Activated T-cell treated with anti-CD3 and anti-CD28 coated beads, Interleukin-2, amount 50 U/mL, for 72 hours (primary cell): ENCODE data around the gene TMC6. TPM values are rescaled to one million over a fixed set of nuclear protein-coding genes. Genes with fewer than 3 reads are reported as not detected.
"Not testable (repeated sequence)": the region's sequence is repeated elsewhere in the genome, so short reads cannot be mapped to it uniquely, and the experiment has no call there.

Source experiments
- ATAC-seq, 2 donors: fragments of 150-1000 bp; cut with Tn5 transposase; replicated peaks in 1 of 2; 2 replicates each; pipeline ENCODE4 v1.10.0; 2021; ENCODE audit warnings: moderate library complexity in 2 of 2, mild to moderate bottlenecking in 1 of 2
- DNase-seq, 2 donors: peaks; one replicate each; pipeline ENCODE4 v3.0.0; 2021 to 2022; ENCODE audit warnings: mixed read lengths in 1 of 2
- H3K27ac Mint-ChIP-seq: one replicate; pipeline ENCODE4 v1.8.0; 2022; ENCODE audit warnings: mild to moderate bottlenecking, moderate library complexity, mixed read lengths
- H3K27me3 Mint-ChIP-seq: one replicate; pipeline ENCODE4 v1.8.0; 2022; ENCODE audit warnings: low read depth, mixed read lengths
- H3K36me3 Mint-ChIP-seq, 2 donors: one replicate each; pipeline ENCODE4 v1.8.0; 2022; ENCODE audit warnings: mixed read lengths in 2 of 2, mild to moderate bottlenecking in 1 of 2; ENCODE audit not compliant: insufficient read depth in 2 of 2
- H3K4me1 Mint-ChIP-seq: one replicate; pipeline ENCODE4 v1.8.0; 2022; ENCODE audit warnings: low read depth, mixed read lengths
- H3K4me3 Mint-ChIP-seq, 2 donors: one replicate each; pipeline ENCODE4 v1.8.0; 2022; ENCODE audit warnings: mild to moderate bottlenecking in 2 of 2, mixed read lengths in 2 of 2, moderate library complexity in 2 of 2
- H3K9me3 Mint-ChIP-seq, 2 donors: one replicate each; pipeline ENCODE4 v1.8.0; 2022; ENCODE audit warnings: mixed read lengths in 2 of 2
- total RNA-seq, 2 donors: library from RNA; stranded (reverse); gene quantifications; one replicate each; pipeline ENCODE4 v1.2.3, GENCODE V29; 2022

TMC6 gene
- total RNA-seq, 2 donors from 2014 or later: 129 to 137 TPM

- ATAC-seq (no peak), DNase-seq (no peak)
- H3K27me3 Mint-ChIP-seq: no peaks in the 10 kb centered on the region
- H3K9me3 Mint-ChIP-seq: no peaks in the 10 kb centered on the region
- no peak overlapping the region for H3K4me3 Mint-ChIP-seq
- H3K27ac Mint-ChIP-seq: no peak overlapping the region
- H3K4me1 Mint-ChIP-seq: no peaks in the 10 kb centered on the region
- peaks cover 15 to 23% of the 10 kb centered on the region in 2 donors for H3K36me3 Mint-ChIP-seq
These were observed 33.5 kb downstream of the TMC6 start for GRCh38 chr17:78095035-78095434.

GRCh38 chr17:78092794-78093324, 35.7 kb downstream of the TMC6 start:
- no peak for ATAC-seq
- Mint-ChIP-seq H3K4me1 (peaks cover 6% of the 10 kb centered on the region), H3K9me3 (no peaks in the 10 kb centered on the region), H3K27ac (no peak overlapping the region), H3K36me3 (peaks cover 7 to 13% of the 10 kb centered on the region in 2 donors), H3K4me3 (no peak overlapping the region), H3K27me3 (no peaks in the 10 kb centered on the region)
- no peak for DNase-seq

DNA sequence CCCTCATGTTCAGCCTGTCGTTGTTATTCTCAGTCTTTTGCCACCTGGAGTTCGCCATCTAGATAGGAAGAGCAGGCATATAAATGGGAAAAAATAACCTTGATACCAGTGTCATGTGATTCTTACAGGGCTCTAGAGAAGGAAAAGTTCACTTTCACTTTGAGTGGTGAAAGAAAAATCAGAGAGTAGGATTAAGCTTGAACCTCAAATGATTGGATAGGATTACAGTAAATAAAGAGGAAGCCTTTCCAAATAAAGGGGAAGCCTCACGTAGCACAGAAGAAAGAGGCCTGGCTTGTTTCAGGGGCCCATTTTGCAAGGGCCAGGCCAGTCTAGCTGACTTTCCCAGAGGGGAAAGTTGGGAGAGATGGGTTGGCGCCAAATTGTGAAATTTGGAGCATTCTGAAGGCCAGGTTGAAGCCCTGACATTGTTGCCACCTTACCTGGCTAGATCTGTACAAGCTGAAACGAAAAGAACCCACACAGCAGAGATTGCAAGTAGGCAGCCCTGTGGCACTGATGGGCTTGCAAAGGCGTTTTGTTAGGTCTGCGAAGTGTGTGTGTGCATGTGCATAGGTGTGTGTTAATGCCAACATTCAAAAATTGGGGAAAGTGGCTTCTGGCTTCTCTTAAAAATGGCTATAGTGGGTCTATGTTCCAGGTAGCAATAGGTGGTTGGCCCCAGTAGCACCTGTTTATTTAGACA, 38.8 kb downstream of the TMC6 start:
- Mint-ChIP-seq H3K27ac (no peak overlapping the region), H3K4me1 (peaks cover 6% of the 10 kb centered on the region), H3K27me3 (no peaks in the 10 kb centered on the region), H3K4me3 (no peak overlapping the region), H3K36me3 (peaks cover 6 to 16% of the 10 kb centered on the region in 2 donors), H3K9me3 (no peaks in the 10 kb centered on the region)
- no peak for ATAC-seq
- DNase-seq: no peak

DNA sequence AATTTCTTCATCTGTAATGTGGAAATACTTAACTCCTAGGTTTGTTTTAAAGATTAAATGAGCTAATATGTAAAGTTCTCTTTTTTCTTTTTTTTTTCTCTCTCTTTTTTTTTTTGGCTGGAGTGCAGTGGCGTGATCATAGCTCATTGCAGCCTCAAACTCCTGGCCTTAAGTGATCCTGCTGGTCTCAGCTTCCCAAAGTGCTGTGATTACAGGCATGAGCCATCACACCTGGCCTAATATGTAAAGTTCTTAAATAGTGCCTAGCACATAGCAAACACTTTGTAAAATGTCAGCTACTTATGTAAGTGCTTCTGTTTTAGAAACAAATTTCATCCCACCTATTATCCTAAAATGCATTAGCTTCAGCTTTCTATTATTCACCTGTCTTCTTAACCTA, 40.0 kb downstream of the TMC6 start:
- no peaks in the 10 kb centered on the region for H3K27me3 Mint-ChIP-seq
- peaks cover 6 to 13% of the 10 kb centered on the region in 2 donors for H3K36me3 Mint-ChIP-seq
- ATAC-seq: no peak
- no peak for DNase-seq
- no peak overlapping the region for H3K4me3 Mint-ChIP-seq
- H3K4me1 Mint-ChIP-seq: peaks cover 6% of the 10 kb centered on the region
- peak overlapping the region; percentile 7 for H3K27ac Mint-ChIP-seq
- H3K9me3 Mint-ChIP-seq: no peaks in the 10 kb centered on the region

- H3K9me3 Mint-ChIP-seq: no peaks in the 10 kb centered on the region
- no peak overlapping the region for H3K4me3 Mint-ChIP-seq
- H3K27me3 Mint-ChIP-seq: no peaks in the 10 kb centered on the region
- H3K36me3 Mint-ChIP-seq: peaks cover 3 to 11% of the 10 kb centered on the region in 2 donors
- H3K4me1 Mint-ChIP-seq: peaks cover 6% of the 10 kb centered on the region
- no peak for DNase-seq
- no peak overlapping the region for H3K27ac Mint-ChIP-seq
- ATAC-seq: no peak
These were observed 41.8 kb downstream of the TMC6 start for GRCh38 chr17:78086740-78087139.

DNA sequence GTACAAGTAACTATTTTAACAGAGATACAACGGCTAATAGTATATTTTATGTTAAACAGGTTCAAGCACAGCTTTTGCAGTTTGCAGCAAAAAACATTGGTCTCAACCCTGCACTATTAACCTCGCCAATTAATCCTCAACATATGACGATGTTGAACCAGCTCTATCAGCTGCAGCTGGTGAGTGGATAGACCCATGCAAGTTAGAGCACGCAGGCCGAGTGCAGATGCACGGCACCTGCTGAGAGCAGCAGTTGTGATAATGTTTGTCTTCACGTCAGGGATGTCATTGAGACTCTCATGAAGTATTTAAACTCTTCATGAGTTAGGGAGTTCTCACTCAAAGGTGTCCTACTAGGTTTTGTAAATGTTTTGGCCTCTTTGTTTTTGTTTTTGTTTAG, 45.6 kb downstream of the TMC6 start:
- DNase-seq: no peak
- no peak for ATAC-seq
- H3K27ac Mint-ChIP-seq: no peak overlapping the region
- peaks cover 0 to 9% of the 10 kb centered on the region in 2 donors for H3K36me3 Mint-ChIP-seq
- no peak overlapping the region for H3K4me3 Mint-ChIP-seq
- no peaks in the 10 kb centered on the region for H3K4me1 Mint-ChIP-seq
- no peaks in the 10 kb centered on the region for H3K27me3 Mint-ChIP-seq
- H3K9me3 Mint-ChIP-seq: no peaks in the 10 kb centered on the region

DNA sequence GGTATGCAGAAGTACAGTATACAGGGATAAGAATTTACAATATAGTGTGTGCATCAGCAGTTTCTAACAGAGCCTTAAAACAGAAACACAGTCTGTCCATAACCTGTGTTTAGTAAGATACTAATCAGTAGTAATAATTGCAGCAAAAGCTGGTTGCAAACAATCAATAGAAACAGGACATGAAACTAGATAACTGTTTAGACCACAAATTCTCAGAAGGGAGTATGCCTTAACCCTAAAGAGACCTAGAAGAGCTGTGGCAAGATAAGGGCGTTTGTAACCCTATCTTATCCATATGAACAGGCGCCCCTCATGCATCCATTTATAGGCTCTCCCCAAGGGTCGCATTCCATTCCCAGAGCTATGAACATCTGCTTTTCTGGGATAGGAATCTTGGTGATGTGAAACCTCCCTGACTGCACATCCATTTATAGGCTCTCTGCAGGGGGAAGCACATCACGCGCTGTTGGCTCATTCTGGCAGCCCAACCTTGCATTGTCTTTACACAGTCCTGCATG, 46.1 kb downstream of the TMC6 start:
- not testable (repeated sequence) for DNase-seq, ATAC-seq, H3K4me1 Mint-ChIP-seq, H3K36me3 Mint-ChIP-seq, H3K27me3 Mint-ChIP-seq, H3K4me3 Mint-ChIP-seq, H3K9me3 Mint-ChIP-seq
- peak overlapping the region; percentile 27 for H3K27ac Mint-ChIP-seq

- DNase-seq: no peak
- Mint-ChIP-seq H3K36me3 (peaks cover 2 to 10% of the 10 kb centered on the region in 2 donors), H3K4me3 (no peak overlapping the region), H3K27me3 (no peaks in the 10 kb centered on the region), H3K4me1 (no peaks in the 10 kb centered on the region), H3K9me3 (no peaks in the 10 kb centered on the region), H3K27ac (peak overlapping the region; percentile 27)
- ATAC-seq: no peak
These were observed 47.0 kb downstream of the TMC6 start for GRCh38 chr17:78081551-78081950.

DNA sequence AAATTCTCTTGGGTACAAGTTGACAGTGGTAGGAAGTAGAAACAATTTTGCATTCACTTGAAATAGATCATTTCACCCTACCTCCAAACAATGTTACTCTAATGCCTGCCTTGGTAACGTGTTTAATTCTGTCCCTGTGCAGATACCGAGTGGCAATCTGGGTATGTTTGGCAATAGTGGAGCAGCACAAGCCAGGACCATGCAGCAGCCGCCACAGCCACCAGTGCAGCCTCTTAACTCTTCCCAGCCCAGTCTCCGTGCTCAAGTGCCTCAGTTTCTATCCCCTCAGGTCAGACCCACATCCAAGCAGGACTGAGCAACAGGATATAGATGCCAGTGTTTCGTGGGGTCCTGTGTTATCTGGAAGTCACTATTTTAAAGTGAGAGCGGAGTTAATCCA, 49.3 kb downstream of the TMC6 start:
- Mint-ChIP-seq H3K27ac (no peak overlapping the region), H3K4me1 (no peaks in the 10 kb centered on the region), H3K4me3 (no peak overlapping the region), H3K27me3 (no peaks in the 10 kb centered on the region), H3K36me3 (peaks cover 5 to 11% of the 10 kb centered on the region in 2 donors), H3K9me3 (no peaks in the 10 kb centered on the region)
- no peak for DNase-seq
- no peak for ATAC-seq

GRCh38 chr17:78075545-78075944, 53.0 kb downstream of the TMC6 start:
- Mint-ChIP-seq H3K4me3 (no peak overlapping the region), H3K9me3 (no peaks in the 10 kb centered on the region), H3K36me3 (peaks cover 5 to 13% of the 10 kb centered on the region in 2 donors), H3K27me3 (no peaks in the 10 kb centered on the region), H3K27ac (no peak overlapping the region), H3K4me1 (no peaks in the 10 kb centered on the region)
- ATAC-seq: no peak
- no peak for DNase-seq

GRCh38 chr17:78075011-78075410, 53.5 kb downstream of the TMC6 start:
- Mint-ChIP-seq H3K9me3 (no peaks in the 10 kb centered on the region), H3K27me3 (no peaks in the 10 kb centered on the region), H3K4me3 (no peak overlapping the region), H3K4me1 (no peaks in the 10 kb centered on the region), H3K36me3 (peaks cover 5 to 13% of the 10 kb centered on the region in 2 donors), H3K27ac (no peak overlapping the region)
- DNase-seq (no peak), ATAC-seq (no peak)

DNA sequence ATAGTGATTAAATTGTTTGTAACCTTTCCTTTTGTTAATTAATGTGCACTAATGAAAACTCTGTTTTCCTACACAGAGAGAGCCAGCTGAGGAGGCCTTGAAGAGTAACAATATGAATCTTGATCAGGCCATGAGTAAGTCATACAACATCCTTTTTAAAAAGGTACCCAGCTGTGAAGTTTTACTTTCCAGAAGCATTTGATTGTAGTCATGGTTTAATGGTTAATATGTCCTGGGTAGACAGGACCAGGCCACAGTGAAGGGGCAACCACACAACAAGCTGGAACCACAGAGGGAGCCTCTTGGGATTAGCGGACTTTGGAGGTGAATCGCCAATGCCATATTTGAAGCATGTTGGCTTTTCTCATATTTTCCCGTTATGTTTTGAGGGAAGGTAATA, 55.6 kb downstream of the TMC6 start:
- H3K4me1 Mint-ChIP-seq: no peaks in the 10 kb centered on the region
- H3K27ac Mint-ChIP-seq: no peak overlapping the region
- H3K27me3 Mint-ChIP-seq: no peaks in the 10 kb centered on the region
- DNase-seq: no peak
- no peak overlapping the region for H3K4me3 Mint-ChIP-seq
- no peaks in the 10 kb centered on the region for H3K9me3 Mint-ChIP-seq
- no peak for ATAC-seq
- H3K36me3 Mint-ChIP-seq: peaks cover 5 to 11% of the 10 kb centered on the region in 2 donors

DNA sequence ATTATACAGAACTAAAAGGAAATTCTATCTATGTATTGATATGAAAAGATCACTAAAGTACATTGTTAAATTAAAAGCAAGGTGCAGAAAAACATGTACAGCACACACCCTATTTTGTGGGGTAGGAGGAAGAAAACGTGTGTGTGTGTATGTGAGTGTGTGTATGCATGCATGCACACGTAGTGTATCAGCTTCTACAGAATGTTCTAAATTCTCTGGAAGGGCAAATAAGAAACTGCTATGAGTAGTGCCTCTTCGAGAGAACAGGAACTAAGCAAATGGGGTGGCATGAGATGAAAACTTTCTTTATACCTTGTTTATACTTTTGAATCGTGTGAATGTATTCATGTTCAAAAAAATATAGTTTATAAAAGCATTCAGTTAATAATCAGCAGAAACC, 58.9 kb downstream of the TMC6 start:
- Mint-ChIP-seq H3K4me3 (no peak overlapping the region), H3K9me3 (no peaks in the 10 kb centered on the region), H3K27ac (no peak overlapping the region), H3K4me1 (peaks cover 5% of the 10 kb centered on the region), H3K36me3 (peaks cover 2 to 3% of the 10 kb centered on the region in 2 donors), H3K27me3 (no peaks in the 10 kb centered on the region)
- no peak for ATAC-seq
- no peak for DNase-seq

DNA sequence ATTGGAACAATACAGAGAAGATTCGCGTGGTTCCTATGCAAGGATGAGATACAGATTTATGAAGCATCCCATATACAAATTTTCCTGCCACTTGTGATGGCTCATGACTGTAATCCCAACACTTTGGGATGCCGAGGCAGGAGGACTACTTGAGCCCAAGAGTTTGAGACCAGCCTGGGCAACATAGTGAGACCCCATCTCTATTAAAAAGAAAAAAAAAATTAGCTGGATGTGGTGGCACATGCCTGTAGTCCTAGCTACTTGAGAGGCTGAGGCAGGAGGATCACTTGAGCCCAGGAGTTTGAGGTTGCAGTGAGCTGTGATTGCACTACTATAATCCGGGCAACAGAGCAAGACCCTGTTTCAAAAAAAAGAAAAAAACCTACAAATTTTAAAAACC, 61.6 kb downstream of the TMC6 start:
- not testable (repeated sequence) for H3K9me3 Mint-ChIP-seq, ATAC-seq, H3K27me3 Mint-ChIP-seq, H3K27ac Mint-ChIP-seq, DNase-seq, H3K4me3 Mint-ChIP-seq, H3K36me3 Mint-ChIP-seq
- H3K4me1 Mint-ChIP-seq: peaks cover 23% of the 10 kb centered on the region
